Activated T-helper 2 cell treated with anti-CD3 and anti-CD28 coated beads, Interferon-gamma antibody, Interleukin-2, Interleukin-4, amounts not matched to agents 10 μg/mL and 5 μg/mL and 100 μg/mL, durations not matched to agents 14 hours and 24 hours and 36 hours (primary cell): ENCODE measurements around the gene SLC35F3. TPM values are rescaled to one million over a fixed set of nuclear protein-coding genes. Genes with fewer than 3 reads are reported as not detected.

ENCODE experiments used
- DNase-seq: peaks from one replicate; pipeline ENCODE4 v3.0.0; 2021; ENCODE audit warnings: low spot score
- H3K27ac Mint-ChIP-seq: one replicate; pipeline ENCODE4 v1.8.0; 2021; ENCODE audit warnings: mixed read lengths
- H3K27me3 Mint-ChIP-seq: one replicate; pipeline ENCODE4 v1.8.0; 2021; ENCODE audit warnings: low read depth, mixed read lengths
- H3K36me3 Mint-ChIP-seq: one replicate; pipeline ENCODE4 v1.8.0; 2021; ENCODE audit warnings: low read depth, mixed read lengths
- H3K4me1 Mint-ChIP-seq: one replicate; pipeline ENCODE4 v1.8.0; 2021; ENCODE audit warnings: low read depth, mixed read lengths
- H3K4me3 Mint-ChIP-seq: one replicate; pipeline ENCODE4 v1.8.0; 2021; ENCODE audit warnings: low read depth, mild to moderate bottlenecking, moderate library complexity, mixed read lengths
- H3K9me3 Mint-ChIP-seq: one replicate; pipeline ENCODE4 v1.8.0; 2021; ENCODE audit warnings: mixed read lengths
- intact Hi-C: fragments of 100-400 bp; cut with micrococcal nuclease; formaldehyde crosslinking; loops from one replicate; pipeline ENCODE4 v1.15.1; 2023
- total RNA-seq: library from RNA; stranded (reverse); gene quantifications from 2 replicates; pipeline ENCODE4 v1.2.3, GENCODE V29; 2022

Gene SLC35F3
- total RNA-seq, 1 donor from 2014 or later, result 2.5 TPM

GRCh38 chr1:234226819-234227165 is 322.3 kb downstream of the SLC35F3 start:
- Mint-ChIP-seq H3K27me3 (peaks cover 40% of the 10 kb centered on the region), H3K4me3 (no peak overlapping the region), H3K27ac (no peak overlapping the region), H3K4me1 (peaks cover 8% of the 10 kb centered on the region), H3K36me3 (no peaks in the 10 kb centered on the region), H3K9me3 (no peaks in the 10 kb centered on the region)
- no peak for DNase-seq
- intact Hi-C loops, result no loop called here

- Mint-ChIP-seq H3K36me3 (no peaks in the 10 kb centered on the region), H3K27me3 (peaks cover 41% of the 10 kb centered on the region), H3K9me3 (no peaks in the 10 kb centered on the region), H3K4me1 (peaks cover 8% of the 10 kb centered on the region), H3K27ac (no peak overlapping the region), H3K4me3 (no peak overlapping the region)
- DNase-seq, result no peak
- intact Hi-C loops, result no loop called here
Observed at GRCh38 chr1:234229581-234230387, 325.3 kb downstream of the SLC35F3 start.

GRCh38 chr1:234230414-234230862 is 326.0 kb downstream of the SLC35F3 start:
- intact Hi-C loops, result no loop called here

GRCh38 chr1:234231061-234231892 is 326.8 kb downstream of the SLC35F3 start:
- no peaks in the 10 kb centered on the region for H3K9me3 Mint-ChIP-seq
- no peaks in the 10 kb centered on the region for H3K36me3 Mint-ChIP-seq
- no peak overlapping the region for H3K27ac Mint-ChIP-seq
- H3K4me3 Mint-ChIP-seq, result no peak overlapping the region
- no peak for DNase-seq
- peaks cover 8% of the 10 kb centered on the region for H3K4me1 Mint-ChIP-seq
- intact Hi-C loops, result no loop called here
- peaks cover 40% of the 10 kb centered on the region for H3K27me3 Mint-ChIP-seq

More at GRCh38 chr1:234230414-234230862, 326.0 kb downstream of the SLC35F3 start:
- no peak overlapping the region for H3K4me3 Mint-ChIP-seq
- H3K36me3 Mint-ChIP-seq, result no peaks in the 10 kb centered on the region
- H3K27me3 Mint-ChIP-seq, result peaks cover 39% of the 10 kb centered on the region
- no peak for DNase-seq
- H3K4me1 Mint-ChIP-seq, result peaks cover 8% of the 10 kb centered on the region
- H3K27ac Mint-ChIP-seq, result no peak overlapping the region
- H3K9me3 Mint-ChIP-seq, result no peaks in the 10 kb centered on the region

GRCh38 chr1:234231893-234232276 is 327.4 kb downstream of the SLC35F3 start:
- Mint-ChIP-seq H3K27ac (no peak overlapping the region), H3K27me3 (peaks cover 39% of the 10 kb centered on the region), H3K36me3 (no peaks in the 10 kb centered on the region), H3K9me3 (no peaks in the 10 kb centered on the region), H3K4me1 (peaks cover 6% of the 10 kb centered on the region), H3K4me3 (no peak overlapping the region)
- DNase-seq, result no peak
- intact Hi-C loops, result no loop called here

GRCh38 chr1:234234199-234234598 is 329.7 kb downstream of the SLC35F3 start:
- intact Hi-C loops, result no loop called here
- Mint-ChIP-seq H3K36me3 (no peaks in the 10 kb centered on the region), H3K27me3 (peaks cover 33% of the 10 kb centered on the region), H3K4me3 (no peak overlapping the region), H3K27ac (no peak overlapping the region), H3K4me1 (peaks cover 8% of the 10 kb centered on the region), H3K9me3 (no peaks in the 10 kb centered on the region)
- no peak for DNase-seq

- no peaks in the 10 kb centered on the region for H3K9me3 Mint-ChIP-seq
- H3K4me1 Mint-ChIP-seq, result peaks cover 6% of the 10 kb centered on the region
- no peak overlapping the region for H3K4me3 Mint-ChIP-seq
- no peak overlapping the region for H3K27ac Mint-ChIP-seq
- H3K27me3 Mint-ChIP-seq, result peaks cover 22% of the 10 kb centered on the region
- DNase-seq, result no peak
- H3K36me3 Mint-ChIP-seq, result no peaks in the 10 kb centered on the region
- intact Hi-C loops, result no loop called here
Observed at GRCh38 chr1:234235434-234235881, 331.0 kb downstream of the SLC35F3 start.

GRCh38 chr1:234237393-234237792 is 332.9 kb downstream of the SLC35F3 start:
- Mint-ChIP-seq H3K4me1 (peaks cover 2% of the 10 kb centered on the region), H3K27me3 (peaks cover 20% of the 10 kb centered on the region), H3K27ac (no peak overlapping the region), H3K36me3 (no peaks in the 10 kb centered on the region), H3K4me3 (no peak overlapping the region), H3K9me3 (no peaks in the 10 kb centered on the region)
- intact Hi-C loops, result no loop called here
- no peak for DNase-seq

GRCh38 chr1:234238060-234238459 is 333.6 kb downstream of the SLC35F3 start:
- peaks cover 20% of the 10 kb centered on the region for H3K27me3 Mint-ChIP-seq
- no peak overlapping the region for H3K27ac Mint-ChIP-seq
- intact Hi-C loops, result no loop called here
- no peaks in the 10 kb centered on the region for H3K9me3 Mint-ChIP-seq
- H3K36me3 Mint-ChIP-seq, result no peaks in the 10 kb centered on the region
- DNase-seq, result no peak
- H3K4me1 Mint-ChIP-seq, result peaks cover 2% of the 10 kb centered on the region
- H3K4me3 Mint-ChIP-seq, result no peak overlapping the region

GRCh38 chr1:234239515-234239914 is 335.0 kb downstream of the SLC35F3 start:
- no peak overlapping the region for H3K4me3 Mint-ChIP-seq
- no peak overlapping the region for H3K27ac Mint-ChIP-seq
- intact Hi-C loops, result no loop called here
- H3K36me3 Mint-ChIP-seq, result no peaks in the 10 kb centered on the region
- H3K4me1 Mint-ChIP-seq, result peaks cover 5% of the 10 kb centered on the region
- peaks cover 14% of the 10 kb centered on the region for H3K27me3 Mint-ChIP-seq
- DNase-seq, result no peak
- H3K9me3 Mint-ChIP-seq, result no peaks in the 10 kb centered on the region

GRCh38 chr1:234239936-234240335 is 335.5 kb downstream of the SLC35F3 start:
- Mint-ChIP-seq H3K4me3 (no peak overlapping the region), H3K4me1 (peaks cover 5% of the 10 kb centered on the region), H3K36me3 (no peaks in the 10 kb centered on the region), H3K9me3 (no peaks in the 10 kb centered on the region), H3K27ac (no peak overlapping the region), H3K27me3 (peaks cover 14% of the 10 kb centered on the region)
- no peak for DNase-seq
- intact Hi-C loops, result no loop called here

GRCh38 chr1:234240680-234241079 is 336.2 kb downstream of the SLC35F3 start:
- H3K4me1 Mint-ChIP-seq, result peaks cover 5% of the 10 kb centered on the region
- H3K27me3 Mint-ChIP-seq, result peaks cover 14% of the 10 kb centered on the region
- no peaks in the 10 kb centered on the region for H3K9me3 Mint-ChIP-seq
- no peak overlapping the region for H3K27ac Mint-ChIP-seq
- no peak for DNase-seq
- intact Hi-C loops, result no loop called here
- H3K4me3 Mint-ChIP-seq, result no peak overlapping the region
- no peaks in the 10 kb centered on the region for H3K36me3 Mint-ChIP-seq

GRCh38 chr1:234241941-234242490 is 337.5 kb downstream of the SLC35F3 start:
- H3K4me1 Mint-ChIP-seq, result peaks cover 5% of the 10 kb centered on the region
- no peaks in the 10 kb centered on the region for H3K36me3 Mint-ChIP-seq

More at GRCh38 chr1:234241941-234242490, 337.5 kb downstream of the SLC35F3 start:
- no peak overlapping the region for H3K27ac Mint-ChIP-seq
- DNase-seq, result no peak
- intact Hi-C loops, result no loop called here
- no peak overlapping the region for H3K4me3 Mint-ChIP-seq
- peaks cover 6% of the 10 kb centered on the region for H3K9me3 Mint-ChIP-seq
- H3K27me3 Mint-ChIP-seq, result peaks cover 12% of the 10 kb centered on the region
